ENCODE results near the gene SPOPL.
"Not testable (repeated sequence)": the region's sequence is repeated elsewhere in the genome, so short reads cannot be mapped to it uniquely, and the experiment has no call there.

SPOPL gene

GRCh38 chr2:138522556-138522955, 21.0 kb downstream of the SPOPL start:
- no peak for DNase-seq (ENCODE audit: low read depth)
- TF ChIP-seq CTCF (conservative IDR thresholded peaks at IDR 0.05; ENCODE audit: low read depth, low read length) = no peak

GRCh38 chr2:138523018-138523672, 21.6 kb downstream of the SPOPL start:
- not testable (repeated sequence) for H3K4me3 ChIP-seq (ENCODE audit: low read depth, low read length); DNase-seq (ENCODE audit: low read depth)

More at GRCh38 chr2:138522556-138522955, 21.0 kb downstream of the SPOPL start:
- H3K4me3 ChIP-seq (ENCODE audit: low read depth, low read length) = no peak overlapping the region

- DNase-seq (ENCODE audit: low read depth) = peak; percentile 30
- not testable (repeated sequence) for H3K4me3 ChIP-seq (ENCODE audit: low read depth, low read length)
These were observed 22.1 kb downstream of the SPOPL start for GRCh38 chr2:138523673-138524042.

- DNase-seq (ENCODE audit: low read depth); H3K4me3 ChIP-seq (ENCODE audit: low read depth, low read length): not testable (repeated sequence)
These were observed 22.8 kb downstream of the SPOPL start for GRCh38 chr2:138524353-138524752.

- H3K4me3 ChIP-seq (ENCODE audit: low read depth, low read length) = no peak overlapping the region
- peak; percentile 43 for DNase-seq (ENCODE audit: low read depth)
- no peak for TF ChIP-seq CTCF (conservative IDR thresholded peaks at IDR 0.05; ENCODE audit: low read depth, low read length)
These were observed 30.3 kb downstream of the SPOPL start for GRCh38 chr2:138531913-138532312.

- no peak for TF ChIP-seq CTCF (conservative IDR thresholded peaks at IDR 0.05; ENCODE audit: low read depth, low read length)
- no peak for DNase-seq (ENCODE audit: low read depth)
- H3K4me3 ChIP-seq (ENCODE audit: low read depth, low read length) = no peak overlapping the region
These were observed 33.2 kb downstream of the SPOPL start for GRCh38 chr2:138534791-138535190.

GRCh38 chr2:138536302-138536701, 34.7 kb downstream of the SPOPL start:
- no peak overlapping the region for H3K4me3 ChIP-seq (ENCODE audit: low read depth, low read length)
- TF ChIP-seq CTCF (conservative IDR thresholded peaks at IDR 0.05; ENCODE audit: low read depth, low read length) = no peak
- peak; percentile 3 for DNase-seq (ENCODE audit: low read depth)

- no peak for TF ChIP-seq CTCF (conservative IDR thresholded peaks at IDR 0.05; ENCODE audit: low read depth, low read length)
- no peak overlapping the region for H3K4me3 ChIP-seq (ENCODE audit: low read depth, low read length)
- no peak for DNase-seq (ENCODE audit: low read depth)
These were observed 35.2 kb downstream of the SPOPL start for GRCh38 chr2:138536740-138537139.
